Measurements from ENCODE around the gene SERPINH1.
A peak's percentile ranks its signal among the peaks of the same experiment; 100 is the strongest.

SERPINH1 gene

GRCh38 chr11:75557666-75558494 is 4.2 kb upstream of the SERPINH1 start:
- no peak for DNase-seq

DNA sequence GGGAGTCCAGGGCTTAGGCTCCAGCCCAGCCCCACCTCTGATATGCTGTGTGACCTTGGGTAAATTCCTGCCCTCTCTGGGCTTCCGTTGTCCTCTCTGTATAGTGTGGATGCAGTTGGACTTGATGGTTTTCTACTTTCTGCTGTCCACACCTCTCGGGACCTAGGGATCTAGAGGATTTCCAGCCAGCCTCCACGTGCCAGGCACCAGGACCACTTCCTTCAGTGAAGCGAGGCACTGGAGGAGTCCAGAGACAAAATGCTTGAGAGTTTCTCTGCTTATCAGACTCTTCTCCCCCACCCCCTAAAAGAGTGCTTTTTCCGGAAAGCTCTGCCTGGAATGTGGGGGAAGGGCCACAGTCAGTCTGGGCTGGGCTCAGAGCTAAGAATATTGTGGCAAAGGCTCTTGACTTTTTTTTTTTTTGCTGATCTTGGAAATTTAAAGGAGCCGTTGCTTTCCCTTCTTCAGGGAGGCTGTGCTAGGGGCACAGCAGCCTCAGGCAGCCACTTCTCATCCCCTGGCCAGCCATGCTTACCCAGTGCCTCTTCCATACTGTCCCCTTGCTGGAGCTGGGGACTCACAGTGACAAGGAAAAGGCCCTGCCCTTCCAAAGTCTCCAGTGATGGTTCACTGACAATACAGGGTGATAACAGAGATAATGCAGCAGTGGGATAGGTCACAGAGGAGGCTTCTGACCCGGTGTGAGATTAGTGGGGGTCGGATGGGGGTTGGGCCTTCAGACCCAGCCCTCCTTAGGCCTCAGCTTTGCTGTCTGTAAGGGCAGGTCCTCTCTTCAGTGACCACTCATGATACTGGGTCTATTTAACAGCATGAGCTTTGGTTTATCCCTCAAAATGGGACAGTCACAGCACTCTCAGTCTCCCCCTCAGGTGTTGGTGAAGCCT is 2.9 kb upstream of the SERPINH1 start:
- no peak for DNase-seq

DNA sequence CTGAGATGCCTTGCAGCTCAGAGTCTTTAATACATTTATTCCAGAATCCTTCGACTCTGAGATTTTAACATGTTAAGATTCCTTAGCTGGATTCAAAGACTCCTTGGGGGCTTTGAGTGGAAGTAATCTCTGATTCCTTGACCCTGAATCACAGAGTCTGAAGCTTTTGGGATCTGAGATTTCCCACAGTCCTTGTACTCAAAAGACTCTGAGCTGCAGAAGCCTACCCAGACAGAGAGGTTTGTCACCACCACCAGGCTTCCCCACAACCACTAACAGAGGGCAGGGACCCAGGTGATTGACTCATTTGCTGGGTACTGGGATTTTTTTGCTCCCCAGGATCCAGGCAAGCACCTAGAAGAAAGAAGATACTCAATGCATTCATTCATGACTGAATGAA is 1.4 kb upstream of the SERPINH1 start:
- no peak for DNase-seq

DNA sequence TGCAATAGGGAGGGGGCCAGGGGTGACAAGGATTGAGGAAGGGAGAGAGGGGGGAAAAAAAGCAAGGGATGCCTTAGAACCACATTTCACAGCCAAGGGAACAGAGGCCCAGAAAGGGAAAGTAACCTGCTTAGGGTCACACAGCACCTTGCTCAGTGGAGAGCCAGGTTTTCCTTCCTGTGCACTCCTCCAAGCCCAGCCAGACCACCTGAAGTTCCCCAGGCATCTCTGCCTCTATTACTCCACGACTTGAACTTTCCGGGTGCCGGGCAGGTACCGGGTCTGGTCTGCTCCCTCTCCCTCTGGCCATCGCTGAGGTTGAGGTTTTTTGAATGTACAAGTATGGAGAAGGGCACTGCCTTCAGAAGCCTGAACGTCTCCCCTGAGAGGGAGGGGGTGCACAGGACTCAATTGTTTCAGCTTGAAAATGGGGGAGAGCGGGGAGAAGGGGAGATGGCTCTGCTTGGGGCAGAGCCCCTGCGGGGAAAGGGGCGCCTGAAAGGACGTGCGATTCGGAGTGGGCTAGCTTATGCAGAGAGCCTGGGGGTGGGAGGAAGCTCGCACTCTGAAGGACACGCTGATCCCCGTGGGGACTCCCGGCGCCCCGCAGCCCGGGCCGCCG is 516 bp upstream of the SERPINH1 start:
- no peak for DNase-seq

- DNase-seq: no peak
Observed at GRCh38 chr11:75562836-75563484, 907 bp downstream of the SERPINH1 start.

DNA sequence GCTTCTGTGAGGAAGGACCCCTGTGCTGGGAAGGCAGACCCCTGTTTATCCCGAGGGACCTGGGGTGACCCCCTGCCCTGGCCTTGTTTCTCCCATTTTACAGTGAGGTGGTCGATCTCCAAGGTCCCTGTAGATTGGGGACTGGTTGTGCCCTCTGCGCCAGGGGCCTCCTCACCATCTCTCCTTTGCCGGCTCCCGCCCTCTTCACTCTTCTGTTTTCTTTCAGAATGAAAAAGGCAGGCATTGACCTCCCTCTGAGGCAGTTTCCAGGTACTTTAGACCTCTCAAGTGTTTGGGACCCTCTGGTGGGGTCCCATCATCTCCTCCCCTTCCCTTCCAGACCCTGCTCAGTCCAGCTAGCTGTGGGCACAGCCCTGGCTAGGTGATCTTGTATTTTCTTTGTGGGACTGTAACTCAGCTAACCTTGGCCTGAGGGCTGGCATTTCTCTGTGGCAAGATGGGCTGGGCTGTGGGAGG is 1.5 kb downstream of the SERPINH1 start:
- DNase-seq: no peak

- DNase-seq: no peak
Observed at GRCh38 chr11:75563978-75564552, 2.0 kb downstream of the SERPINH1 start.

DNA sequence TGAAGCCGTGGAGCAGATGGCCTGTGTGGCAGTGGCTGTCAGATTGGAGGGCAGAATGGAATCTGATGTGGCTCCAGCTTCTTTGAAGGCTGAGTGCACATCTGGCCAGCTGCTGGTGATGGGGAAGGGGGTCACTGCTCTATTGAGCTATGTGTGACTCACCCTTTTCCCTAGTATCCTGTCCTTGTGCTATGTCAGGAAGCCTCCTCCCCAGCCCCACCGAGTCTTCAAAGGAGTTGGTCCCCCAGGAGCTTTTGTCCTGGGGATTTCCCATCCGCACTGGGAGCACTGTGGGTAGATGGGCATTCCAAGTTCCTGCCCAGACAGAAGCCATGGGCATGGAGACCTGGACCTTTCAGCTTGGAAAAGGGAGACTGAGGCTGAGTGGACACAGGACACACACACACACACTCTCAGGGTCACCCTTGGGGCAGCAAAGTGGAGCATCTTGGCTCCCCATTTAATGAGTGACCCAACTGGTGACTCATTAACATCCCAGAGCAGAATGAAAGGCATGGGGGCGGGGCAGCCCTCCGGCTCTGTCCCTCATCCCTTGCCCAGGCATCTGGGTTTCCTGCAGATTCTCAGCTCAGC is 3.3 kb downstream of the SERPINH1 start:
- DNase-seq: no peak

DNA sequence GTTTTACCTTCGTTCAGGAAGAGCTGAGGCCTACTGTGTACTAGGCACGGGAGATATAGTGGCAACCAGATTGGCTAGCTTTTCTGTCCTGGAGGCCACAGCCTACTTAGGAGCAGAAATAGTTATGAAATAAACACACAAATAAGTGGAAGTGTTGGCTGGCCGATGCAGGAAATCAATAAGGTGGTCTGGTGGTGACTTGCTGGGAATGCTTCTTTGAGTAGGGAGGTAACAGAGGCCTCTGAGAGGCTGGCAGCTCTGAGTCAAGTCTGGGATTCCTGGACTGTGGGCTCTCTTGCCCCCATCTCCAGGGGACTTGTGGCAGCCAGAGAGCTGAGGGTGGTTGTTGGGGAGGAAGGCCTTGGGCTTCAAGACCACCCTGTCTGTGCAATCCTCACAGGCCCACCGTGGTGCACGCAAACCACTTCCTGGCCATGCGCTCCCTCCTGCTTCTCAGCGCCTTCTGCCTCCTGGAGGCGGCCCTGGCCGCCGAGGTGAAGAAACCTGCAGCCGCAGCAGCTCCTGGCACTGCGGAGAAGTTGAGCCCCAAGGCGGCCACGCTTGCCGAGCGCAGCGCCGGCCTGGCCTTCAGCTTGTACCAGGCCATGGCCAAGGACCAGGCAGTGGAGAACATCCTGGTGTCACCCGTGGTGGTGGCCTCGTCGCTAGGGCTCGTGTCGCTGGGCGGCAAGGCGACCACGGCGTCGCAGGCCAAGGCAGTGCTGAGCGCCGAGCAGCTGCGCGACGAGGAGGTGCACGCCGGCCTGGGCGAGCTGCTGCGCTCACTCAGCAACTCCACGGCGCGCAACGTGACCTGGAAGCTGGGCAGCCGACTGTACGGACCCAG is 4.1 kb downstream of the SERPINH1 start:
- DNase-seq: no peak

DNA sequence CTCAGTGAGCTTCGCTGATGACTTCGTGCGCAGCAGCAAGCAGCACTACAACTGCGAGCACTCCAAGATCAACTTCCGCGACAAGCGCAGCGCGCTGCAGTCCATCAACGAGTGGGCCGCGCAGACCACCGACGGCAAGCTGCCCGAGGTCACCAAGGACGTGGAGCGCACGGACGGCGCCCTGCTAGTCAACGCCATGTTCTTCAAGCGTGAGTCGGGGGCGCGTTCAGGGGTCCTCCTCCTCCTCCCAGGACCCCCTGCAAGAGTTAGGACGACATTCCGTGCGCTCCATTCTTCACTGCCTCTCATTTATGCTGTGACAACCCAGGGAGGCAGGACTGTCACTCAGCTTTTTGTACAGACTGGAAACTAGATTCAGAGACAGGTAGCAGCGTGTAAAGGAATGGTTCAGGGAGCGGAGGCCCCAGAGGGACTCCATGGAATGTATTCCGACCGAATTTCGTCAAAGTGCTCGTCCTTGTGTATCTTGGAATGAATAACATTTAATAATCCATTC is 4.8 kb downstream of the SERPINH1 start:
- no peak for DNase-seq

DNA sequence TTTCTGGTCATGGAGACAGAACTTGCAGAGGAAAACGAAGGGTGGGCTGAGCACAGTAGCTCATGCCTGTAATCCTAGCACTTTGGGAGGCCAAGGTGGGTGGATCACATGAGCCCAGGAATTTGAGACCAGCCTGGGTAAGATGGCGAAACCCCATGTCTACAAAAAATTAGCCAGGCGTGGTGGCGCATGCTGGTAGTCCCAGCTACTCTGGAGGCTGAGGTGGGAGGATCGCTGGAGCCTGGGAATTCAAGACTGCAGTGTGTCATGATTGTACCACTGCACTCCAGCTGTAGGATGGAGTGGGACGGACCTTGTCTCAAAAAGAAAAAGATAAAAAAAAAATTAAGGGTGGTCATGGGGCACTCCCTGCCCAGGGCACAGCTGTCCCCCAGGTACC is 5.9 kb downstream of the SERPINH1 start:
- no peak for DNase-seq

DNA sequence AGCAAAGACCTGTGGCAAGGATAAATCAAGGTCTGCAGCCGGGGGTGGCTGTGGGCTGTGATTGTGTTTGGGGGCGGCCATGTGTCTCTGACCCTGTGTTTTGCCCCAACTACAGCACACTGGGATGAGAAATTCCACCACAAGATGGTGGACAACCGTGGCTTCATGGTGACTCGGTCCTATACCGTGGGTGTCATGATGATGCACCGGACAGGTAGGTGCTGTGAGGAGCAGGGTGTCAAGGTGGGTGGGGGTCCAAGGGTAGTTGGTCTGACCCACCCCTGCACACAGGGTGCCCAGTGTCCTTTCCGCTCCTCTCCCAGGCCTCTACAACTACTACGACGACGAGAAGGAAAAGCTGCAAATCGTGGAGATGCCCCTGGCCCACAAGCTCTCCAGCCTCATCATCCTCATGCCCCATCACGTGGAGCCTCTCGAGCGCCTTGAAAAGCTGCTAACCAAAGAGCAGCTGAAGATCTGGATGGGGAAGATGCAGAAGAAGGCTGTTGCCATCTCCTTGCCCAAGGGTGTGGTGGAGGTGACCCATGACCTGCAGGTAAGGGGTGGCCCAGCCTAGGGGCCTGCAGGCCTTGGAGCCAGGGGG is 6.7 kb downstream of the SERPINH1 start:
- DNase-seq: no peak

- no peak for DNase-seq
Observed at GRCh38 chr11:75570559-75571139, 8.6 kb downstream of the SERPINH1 start.

GRCh38 chr11:75571625-75572024 is 9.6 kb downstream of the SERPINH1 start:
- no peak for DNase-seq

DNA sequence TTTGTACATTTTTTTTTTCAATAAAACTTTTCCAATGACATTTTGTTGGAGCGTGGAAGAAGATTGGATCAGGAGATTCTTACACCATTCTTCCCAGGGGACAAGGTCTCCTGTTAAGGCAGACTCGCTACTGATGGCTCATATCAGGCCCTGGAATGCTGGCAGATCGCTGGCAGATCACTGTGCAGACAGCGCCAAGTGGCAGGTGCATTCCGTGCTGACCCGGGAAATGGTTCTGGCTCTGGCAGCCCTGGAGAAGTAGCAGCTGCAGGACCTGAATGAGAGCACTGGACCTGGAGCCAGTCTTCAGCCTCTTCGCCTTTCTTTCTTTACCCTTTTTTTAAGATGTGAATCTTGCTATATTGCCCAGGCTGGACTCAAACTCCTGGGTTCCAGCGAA is 10.7 kb downstream of the SERPINH1 start:
- DNase-seq: no peak

- DNase-seq: no peak
Observed at GRCh38 chr11:75574698-75575602, 12.9 kb downstream of the SERPINH1 start.

GRCh38 chr11:75576017-75576416 is 14.0 kb downstream of the SERPINH1 start:
- DNase-seq: no peak

DNA sequence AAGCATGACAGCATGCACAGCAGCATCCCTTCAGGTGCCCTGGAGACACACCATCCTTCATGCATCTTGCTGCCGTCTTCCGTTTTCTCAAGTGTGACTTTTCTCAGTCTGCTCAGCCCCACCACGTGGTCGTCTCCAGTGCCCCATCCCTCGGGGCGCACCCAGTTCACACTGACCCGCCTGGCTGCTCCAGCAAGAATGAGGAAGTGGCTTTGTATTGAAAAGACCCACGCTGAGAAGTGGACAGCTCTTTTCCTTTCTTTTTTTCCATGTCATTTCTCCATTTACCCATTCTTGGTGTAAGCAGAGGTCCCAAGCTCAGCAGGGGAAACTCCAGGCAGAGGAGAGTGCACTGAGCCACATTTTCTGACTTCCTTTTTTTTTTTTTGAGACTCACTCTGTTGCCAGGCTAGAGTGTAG is 14.5 kb downstream of the SERPINH1 start:
- no peak for DNase-seq

DNA sequence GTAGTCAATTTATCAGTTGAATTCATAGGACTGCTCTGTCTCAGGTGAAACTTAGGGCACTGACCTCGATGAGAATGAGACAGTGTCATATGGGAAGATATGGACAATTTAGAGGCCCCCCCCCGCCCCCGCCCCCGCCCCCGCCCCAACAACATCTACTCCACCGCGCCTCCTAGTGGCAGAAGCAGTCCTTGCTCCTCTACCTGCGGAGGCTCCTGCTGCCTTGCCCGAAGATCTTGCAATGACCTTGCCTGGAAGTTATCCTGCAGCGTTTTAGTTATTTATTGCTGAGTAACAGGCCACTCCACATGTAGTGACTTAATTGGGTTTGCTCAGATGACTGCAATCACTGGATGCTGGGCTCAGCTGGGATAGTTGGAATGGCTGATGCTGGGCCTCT is 15.2 kb downstream of the SERPINH1 start:
- peak; percentile 45 for DNase-seq
